ENCODE results near the gene TTLL10. TPM values are rescaled to one million over a fixed set of nuclear protein-coding genes. Genes with fewer than 3 reads are reported as not detected.

TTLL10 gene
- total RNA-seq, 1 donor from 2014 or later, result not detected

GRCh38 chr1:1236945-1237873, 63.5 kb downstream of the TTLL10 start:
- TF ChIP-seq, protein P1, sequence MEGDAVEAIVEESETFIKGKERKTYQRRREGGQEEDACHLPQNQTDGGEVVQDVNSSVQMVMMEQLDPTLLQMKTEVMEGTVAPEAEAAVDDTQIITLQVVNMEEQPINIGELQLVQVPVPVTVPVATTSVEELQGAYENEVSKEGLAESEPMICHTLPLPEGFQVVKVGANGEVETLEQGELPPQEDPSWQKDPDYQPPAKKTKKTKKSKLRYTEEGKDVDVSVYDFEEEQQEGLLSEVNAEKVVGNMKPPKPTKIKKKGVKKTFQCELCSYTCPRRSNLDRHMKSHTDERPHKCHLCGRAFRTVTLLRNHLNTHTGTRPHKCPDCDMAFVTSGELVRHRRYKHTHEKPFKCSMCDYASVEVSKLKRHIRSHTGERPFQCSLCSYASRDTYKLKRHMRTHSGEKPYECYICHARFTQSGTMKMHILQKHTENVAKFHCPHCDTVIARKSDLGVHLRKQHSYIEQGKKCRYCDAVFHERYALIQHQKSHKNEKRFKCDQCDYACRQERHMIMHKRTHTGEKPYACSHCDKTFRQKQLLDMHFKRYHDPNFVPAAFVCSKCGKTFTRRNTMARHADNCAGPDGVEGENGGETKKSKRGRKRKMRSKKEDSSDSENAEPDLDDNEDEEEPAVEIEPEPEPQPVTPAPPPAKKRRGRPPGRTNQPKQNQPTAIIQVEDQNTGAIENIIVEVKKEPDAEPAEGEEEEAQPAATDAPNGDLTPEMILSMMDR (IDR thresholded peaks at IDR 0.05; ENCODE audit: insufficient read depth, low read length, severe bottlenecking), result no peak
- peaks cover 2% of the 10 kb centered on the region for H3K36me3 ChIP-seq (ENCODE audit: control insufficient read depth, insufficient read depth, low read length)
- no peaks in the 10 kb centered on the region for H3K27me3 ChIP-seq (ENCODE audit: control insufficient read depth, insufficient read depth, low read length)
- FAIRE-seq (no peak), DNase-seq (ENCODE audit: low read depth) (no peak)
- H3K4me3 ChIP-seq (ENCODE audit: low read depth, low read length), result no peak overlapping the region

DNA sequence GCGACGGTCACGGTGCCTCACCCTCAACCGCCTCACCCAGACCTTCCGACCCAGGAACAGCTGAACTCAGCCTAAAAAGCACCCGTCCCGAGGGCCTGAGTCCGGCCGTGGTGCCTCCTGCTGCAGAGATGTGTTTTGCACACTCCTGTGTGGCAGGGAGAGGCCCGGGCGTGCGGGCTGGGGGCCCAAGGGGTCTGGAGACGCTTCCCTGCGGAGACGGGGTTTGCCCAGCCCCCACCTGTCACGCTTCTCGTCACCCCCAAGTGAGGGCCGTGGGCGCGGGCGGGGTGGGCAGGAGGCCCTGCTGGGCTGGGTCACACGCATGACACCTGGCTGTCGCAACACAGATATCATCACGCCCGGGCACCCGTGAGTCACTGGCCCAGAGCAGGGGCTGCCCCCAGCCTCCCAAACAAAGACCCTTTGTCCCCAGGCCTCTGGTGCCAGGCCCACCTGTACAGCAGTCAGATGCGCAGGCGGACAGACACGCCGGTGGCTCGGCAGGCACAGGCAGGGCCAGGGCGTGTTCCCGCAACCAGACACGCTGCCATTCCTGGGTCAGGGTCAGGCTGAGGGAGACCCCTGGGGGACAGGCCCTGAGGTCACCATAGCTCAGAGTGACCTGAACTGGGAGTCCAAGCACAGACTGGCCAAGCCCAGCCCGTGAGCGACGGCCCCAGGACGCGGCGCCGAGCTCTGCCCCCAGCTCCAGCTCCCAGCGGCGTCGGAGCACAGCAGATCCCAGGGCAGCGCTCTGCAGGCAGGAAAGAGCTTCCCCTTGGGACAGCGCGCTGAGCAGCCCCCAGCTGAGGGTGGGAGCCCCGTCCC, 64.4 kb downstream of the TTLL10 start:
- peak; percentile 22 for DNase-seq (ENCODE audit: low read depth)
- Histone ChIP-seq H3K27me3 (ENCODE audit: control insufficient read depth, insufficient read depth, low read length) (no peaks in the 10 kb centered on the region), H3K36me3 (ENCODE audit: control insufficient read depth, insufficient read depth, low read length) (peaks cover 2% of the 10 kb centered on the region), H3K4me3 (ENCODE audit: low read depth, low read length) (no peak overlapping the region)
- no peak for FAIRE-seq
- TF ChIP-seq, protein P1 (IDR thresholded peaks at IDR 0.05; ENCODE audit: insufficient read depth, low read length, severe bottlenecking), result no peak

GRCh38 chr1:1238702-1239178, 65.1 kb downstream of the TTLL10 start:
- TF ChIP-seq, protein P1 (IDR thresholded peaks at IDR 0.05; ENCODE audit: insufficient read depth, low read length, severe bottlenecking), result no peak
- DNase-seq (ENCODE audit: low read depth) (no peak), FAIRE-seq (no peak)
- H3K27me3 ChIP-seq (ENCODE audit: control insufficient read depth, insufficient read depth, low read length), result no peaks in the 10 kb centered on the region
- H3K36me3 ChIP-seq (ENCODE audit: control insufficient read depth, insufficient read depth, low read length), result peaks cover 2% of the 10 kb centered on the region
- no peak overlapping the region for H3K4me3 ChIP-seq (ENCODE audit: low read depth, low read length)

DNA sequence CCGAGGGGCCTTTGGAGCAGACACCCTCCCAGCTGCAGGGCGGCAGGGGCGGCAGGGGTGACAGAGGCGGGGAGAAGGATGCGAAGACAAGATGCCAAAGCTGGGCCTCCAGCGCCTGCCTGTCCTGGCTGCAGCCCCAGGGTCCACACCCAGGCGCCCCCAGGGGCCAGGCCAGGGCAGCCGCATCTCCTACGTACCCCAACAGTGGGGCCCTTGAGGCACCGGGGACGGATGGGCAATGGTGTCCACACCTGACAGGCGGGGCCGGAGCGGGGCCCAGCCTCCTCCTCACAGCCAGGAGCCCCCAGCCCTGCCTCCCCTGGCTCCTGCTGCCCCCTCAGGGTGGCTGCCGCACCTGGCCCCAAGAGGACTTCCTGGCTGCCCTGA, 65.5 kb downstream of the TTLL10 start:
- Histone ChIP-seq H3K36me3 (ENCODE audit: control insufficient read depth, insufficient read depth, low read length) (peaks cover 2% of the 10 kb centered on the region), H3K27me3 (ENCODE audit: control insufficient read depth, insufficient read depth, low read length) (no peaks in the 10 kb centered on the region), H3K4me3 (ENCODE audit: low read depth, low read length) (no peak overlapping the region)
- FAIRE-seq (no peak), DNase-seq (ENCODE audit: low read depth) (no peak)
- TF ChIP-seq, protein P1 (IDR thresholded peaks at IDR 0.05; ENCODE audit: insufficient read depth, low read length, severe bottlenecking), result no peak

DNA sequence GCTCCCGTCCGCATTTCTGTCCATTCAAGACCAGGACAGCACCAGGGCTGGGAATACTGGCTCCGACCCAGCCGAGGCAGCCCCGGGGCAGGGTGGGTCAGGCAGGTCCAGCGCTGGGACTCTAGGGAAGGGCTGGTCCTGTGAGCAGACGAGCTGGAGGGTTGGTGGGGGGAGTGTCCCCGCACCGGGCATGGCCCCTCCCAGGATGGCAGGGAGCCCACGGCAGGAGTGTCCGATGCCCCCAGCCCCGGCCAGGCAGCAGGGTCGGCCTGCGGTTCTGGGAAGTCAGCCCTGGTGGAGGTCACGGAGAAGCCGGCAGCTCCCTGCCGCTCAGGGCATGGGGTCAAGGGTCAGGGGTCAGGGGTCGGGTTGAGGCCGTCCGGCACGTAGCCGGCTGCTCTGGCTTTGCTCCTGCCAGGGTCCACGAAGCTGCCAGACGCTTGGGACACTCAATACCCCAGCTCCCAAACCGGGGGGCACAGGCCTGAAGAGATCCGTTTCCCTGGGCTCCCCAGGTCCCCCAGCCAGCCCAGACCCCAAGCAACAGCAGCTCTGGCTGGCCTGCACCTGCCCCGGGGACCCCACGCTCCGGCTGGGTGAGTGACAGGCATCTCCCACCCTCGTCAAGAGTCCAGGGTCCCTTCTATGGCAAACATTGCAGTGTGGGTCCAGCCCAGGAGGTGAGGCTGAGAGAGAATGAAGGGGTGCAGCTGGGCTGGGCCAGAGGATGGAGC, 66.1 kb downstream of the TTLL10 start:
- Histone ChIP-seq H3K4me3 (ENCODE audit: low read depth, low read length) (no peak overlapping the region), H3K36me3 (ENCODE audit: control insufficient read depth, insufficient read depth, low read length) (no peaks in the 10 kb centered on the region), H3K27me3 (ENCODE audit: control insufficient read depth, insufficient read depth, low read length) (no peaks in the 10 kb centered on the region)
- FAIRE-seq (no peak), DNase-seq (ENCODE audit: low read depth) (no peak)
- TF ChIP-seq, protein P1 (IDR thresholded peaks at IDR 0.05; ENCODE audit: insufficient read depth, low read length, severe bottlenecking), result no peak
